Measurements from ENCODE around the gene TLL2. TPM values are rescaled to one million over a fixed set of nuclear protein-coding genes. Genes with fewer than 3 reads are reported as not detected.

The TLL2 gene
- total and polyA plus RNA-seq, 2 experiments from 2014 or later = 2.6 to 3.0 TPM

DNA sequence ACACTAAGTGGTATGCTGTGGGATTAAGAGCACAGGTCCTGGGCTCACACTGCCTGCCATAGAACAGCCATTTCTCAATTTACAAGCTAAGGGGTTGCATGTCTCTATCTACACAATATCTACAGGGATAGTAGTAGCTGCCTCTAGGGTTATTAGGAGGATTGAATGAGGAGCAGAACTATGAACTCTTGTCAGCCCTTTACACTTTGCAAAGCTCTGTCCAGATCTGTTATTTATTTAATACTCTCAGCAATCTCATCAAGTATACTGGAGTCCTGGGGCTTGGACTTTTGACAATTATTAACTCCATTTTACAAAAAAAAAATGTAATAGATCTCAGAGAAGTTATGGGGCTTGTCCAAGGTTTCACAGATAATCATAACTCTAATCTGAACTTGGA is 161.7 kb downstream of the TLL2 start:
- H3K4me1 ChIP-seq (ENCODE audit: insufficient read depth) = no peaks in the 10 kb centered on the region
- DNase-seq (ENCODE audit: low spot score) (no peak), ATAC-seq (no peak)
- no peaks in the 10 kb centered on the region for H4K20me1 ChIP-seq (replicated peaks; ENCODE audit: insufficient read depth)
- no peak overlapping the region for H3K27ac ChIP-seq (ENCODE audit: low read depth)
- H2AFZ ChIP-seq = peak overlapping the region; percentile 5; the same call in 1 of the 2 replicates
- no peaks in the 10 kb centered on the region for H3K36me3 ChIP-seq (ENCODE audit: insufficient read depth)
- H3K27me3 ChIP-seq (ENCODE audit: insufficient read depth) = no peaks in the 10 kb centered on the region
- H3K9me3 Mint-ChIP-seq = peaks cover 8% of the 10 kb centered on the region; the same call in 2 of the 3 replicates
- H3K79me2 ChIP-seq (replicated peaks; ENCODE audit: insufficient read depth) = no peaks in the 10 kb centered on the region
- no peak overlapping the region for H3K4me3 ChIP-seq
- no peaks in the 10 kb centered on the region for H3F3A ChIP-seq (replicated peaks; ENCODE audit: low read depth)
- TF ChIP-seq, protein P1, sequence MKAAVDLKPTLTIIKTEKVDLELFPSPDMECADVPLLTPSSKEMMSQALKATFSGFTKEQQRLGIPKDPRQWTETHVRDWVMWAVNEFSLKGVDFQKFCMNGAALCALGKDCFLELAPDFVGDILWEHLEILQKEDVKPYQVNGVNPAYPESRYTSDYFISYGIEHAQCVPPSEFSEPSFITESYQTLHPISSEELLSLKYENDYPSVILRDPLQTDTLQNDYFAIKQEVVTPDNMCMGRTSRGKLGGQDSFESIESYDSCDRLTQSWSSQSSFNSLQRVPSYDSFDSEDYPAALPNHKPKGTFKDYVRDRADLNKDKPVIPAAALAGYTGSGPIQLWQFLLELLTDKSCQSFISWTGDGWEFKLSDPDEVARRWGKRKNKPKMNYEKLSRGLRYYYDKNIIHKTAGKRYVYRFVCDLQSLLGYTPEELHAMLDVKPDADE (IDR thresholded peaks at IDR 0.05) = no peak
- TF ChIP-seq POLR2AphosphoS5 (IDR thresholded peaks at IDR 0.05; ENCODE audit: low read depth) = no peak
- TF ChIP-seq JUNB (IDR thresholded peaks at IDR 0.05; ENCODE audit: unreplicated experiment) = no peak
- no peak for TF ChIP-seq ZNF331 (CRISPR knock-in tag; IDR thresholded peaks at IDR 0.05; ENCODE audit: low read depth)
- TF ChIP-seq, protein P2, sequence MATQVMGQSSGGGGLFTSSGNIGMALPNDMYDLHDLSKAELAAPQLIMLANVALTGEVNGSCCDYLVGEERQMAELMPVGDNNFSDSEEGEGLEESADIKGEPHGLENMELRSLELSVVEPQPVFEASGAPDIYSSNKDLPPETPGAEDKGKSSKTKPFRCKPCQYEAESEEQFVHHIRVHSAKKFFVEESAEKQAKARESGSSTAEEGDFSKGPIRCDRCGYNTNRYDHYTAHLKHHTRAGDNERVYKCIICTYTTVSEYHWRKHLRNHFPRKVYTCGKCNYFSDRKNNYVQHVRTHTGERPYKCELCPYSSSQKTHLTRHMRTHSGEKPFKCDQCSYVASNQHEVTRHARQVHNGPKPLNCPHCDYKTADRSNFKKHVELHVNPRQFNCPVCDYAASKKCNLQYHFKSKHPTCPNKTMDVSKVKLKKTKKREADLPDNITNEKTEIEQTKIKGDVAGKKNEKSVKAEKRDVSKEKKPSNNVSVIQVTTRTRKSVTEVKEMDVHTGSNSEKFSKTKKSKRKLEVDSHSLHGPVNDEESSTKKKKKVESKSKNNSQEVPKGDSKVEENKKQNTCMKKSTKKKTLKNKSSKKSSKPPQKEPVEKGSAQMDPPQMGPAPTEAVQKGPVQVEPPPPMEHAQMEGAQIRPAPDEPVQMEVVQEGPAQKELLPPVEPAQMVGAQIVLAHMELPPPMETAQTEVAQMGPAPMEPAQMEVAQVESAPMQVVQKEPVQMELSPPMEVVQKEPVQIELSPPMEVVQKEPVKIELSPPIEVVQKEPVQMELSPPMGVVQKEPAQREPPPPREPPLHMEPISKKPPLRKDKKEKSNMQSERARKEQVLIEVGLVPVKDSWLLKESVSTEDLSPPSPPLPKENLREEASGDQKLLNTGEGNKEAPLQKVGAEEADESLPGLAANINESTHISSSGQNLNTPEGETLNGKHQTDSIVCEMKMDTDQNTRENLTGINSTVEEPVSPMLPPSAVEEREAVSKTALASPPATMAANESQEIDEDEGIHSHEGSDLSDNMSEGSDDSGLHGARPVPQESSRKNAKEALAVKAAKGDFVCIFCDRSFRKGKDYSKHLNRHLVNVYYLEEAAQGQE (IDR thresholded peaks at IDR 0.05; ENCODE audit: unreplicated experiment) = no peak
- TF ChIP-seq EZH2 (IDR thresholded peaks at IDR 0.05; ENCODE audit: low read depth, unreplicated experiment) = no peak
- no peak overlapping the region for H3K4me2 ChIP-seq
- H3K4me1 Mint-ChIP-seq = peaks cover 18% of the 10 kb centered on the region
- peaks cover 10% of the 10 kb centered on the region for H3K27me3 Mint-ChIP-seq (ENCODE audit: insufficient read depth, low read depth, poor library complexity)
- no peak overlapping the region for H3K27ac Mint-ChIP-seq
- peaks cover 10% of the 10 kb centered on the region; the same call in 2 of the 3 replicates for H3K36me3 Mint-ChIP-seq (ENCODE audit: low read depth)
- no peak overlapping the region for H3K4me3 Mint-ChIP-seq
- peaks cover 9% of the 10 kb centered on the region for H3K9me2 ChIP-seq (ENCODE audit: insufficient read depth)

DNA sequence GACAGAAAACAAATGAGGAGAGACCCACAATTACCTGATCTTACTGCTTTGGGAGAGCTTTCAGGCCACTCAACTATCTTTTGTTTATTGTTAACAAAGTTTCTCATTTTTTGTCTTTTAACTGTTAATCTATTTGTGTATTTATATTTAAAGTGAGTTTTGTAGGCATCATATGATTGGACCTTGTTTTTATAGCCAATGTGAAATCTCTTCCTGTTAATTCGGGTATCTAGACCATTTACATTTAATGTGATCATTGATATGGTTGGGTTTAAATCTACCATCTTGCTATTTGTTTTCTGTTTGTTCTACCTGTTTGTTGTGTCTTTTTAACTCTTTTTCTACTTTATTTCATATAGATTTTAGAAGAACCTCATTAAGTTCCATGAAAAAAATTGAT is 167.4 kb downstream of the TLL2 start:
- H3K27me3 Mint-ChIP-seq (ENCODE audit: insufficient read depth, low read depth, poor library complexity) = peaks cover 12% of the 10 kb centered on the region
- H3K4me3 Mint-ChIP-seq = no peak overlapping the region
- no peak overlapping the region for H3K4me2 ChIP-seq
- H3K9me2 ChIP-seq (ENCODE audit: insufficient read depth) = peaks cover 10% of the 10 kb centered on the region
- DNase-seq (ENCODE audit: low spot score) (no peak), ATAC-seq (no peak)
- peaks cover 24% of the 10 kb centered on the region for H3K9me3 Mint-ChIP-seq
- no peak overlapping the region for H2AFZ ChIP-seq
- no peaks in the 10 kb centered on the region for H3K27me3 ChIP-seq (ENCODE audit: insufficient read depth)
- no peaks in the 10 kb centered on the region for H3K79me2 ChIP-seq (replicated peaks; ENCODE audit: insufficient read depth)
- no peaks in the 10 kb centered on the region for H3F3A ChIP-seq (replicated peaks; ENCODE audit: low read depth)
- no peak overlapping the region; the same call in 1 of the 2 replicates for H3K27ac Mint-ChIP-seq
- H3K36me3 ChIP-seq (ENCODE audit: insufficient read depth) = no peaks in the 10 kb centered on the region
- H3K4me1 Mint-ChIP-seq = peaks cover 24% of the 10 kb centered on the region
- H3K4me1 ChIP-seq (ENCODE audit: insufficient read depth) = peaks cover 6% of the 10 kb centered on the region; the same call in 1 of the 2 replicates
- no peaks in the 10 kb centered on the region for H4K20me1 ChIP-seq (replicated peaks; ENCODE audit: insufficient read depth)
- H3K27ac ChIP-seq (ENCODE audit: low read depth) = no peak overlapping the region
- peaks cover 35% of the 10 kb centered on the region for H3K36me3 Mint-ChIP-seq (ENCODE audit: low read depth)
- H3K4me3 ChIP-seq = no peak overlapping the region
- TF ChIP-seq, protein P1 (IDR thresholded peaks at IDR 0.05) = no peak
- TF ChIP-seq EZH2 (IDR thresholded peaks at IDR 0.05; ENCODE audit: low read depth, unreplicated experiment) (no peak), CREB1 (CRISPR knock-in tag; IDR thresholded peaks at IDR 0.05; ENCODE audit: low read depth) (no peak), NANOG (IDR thresholded peaks at IDR 0.05; ENCODE audit: borderline replicate concordance) (no peak), JUNB (IDR thresholded peaks at IDR 0.05; ENCODE audit: unreplicated experiment) (no peak)
- TF ChIP-seq, protein P3, sequence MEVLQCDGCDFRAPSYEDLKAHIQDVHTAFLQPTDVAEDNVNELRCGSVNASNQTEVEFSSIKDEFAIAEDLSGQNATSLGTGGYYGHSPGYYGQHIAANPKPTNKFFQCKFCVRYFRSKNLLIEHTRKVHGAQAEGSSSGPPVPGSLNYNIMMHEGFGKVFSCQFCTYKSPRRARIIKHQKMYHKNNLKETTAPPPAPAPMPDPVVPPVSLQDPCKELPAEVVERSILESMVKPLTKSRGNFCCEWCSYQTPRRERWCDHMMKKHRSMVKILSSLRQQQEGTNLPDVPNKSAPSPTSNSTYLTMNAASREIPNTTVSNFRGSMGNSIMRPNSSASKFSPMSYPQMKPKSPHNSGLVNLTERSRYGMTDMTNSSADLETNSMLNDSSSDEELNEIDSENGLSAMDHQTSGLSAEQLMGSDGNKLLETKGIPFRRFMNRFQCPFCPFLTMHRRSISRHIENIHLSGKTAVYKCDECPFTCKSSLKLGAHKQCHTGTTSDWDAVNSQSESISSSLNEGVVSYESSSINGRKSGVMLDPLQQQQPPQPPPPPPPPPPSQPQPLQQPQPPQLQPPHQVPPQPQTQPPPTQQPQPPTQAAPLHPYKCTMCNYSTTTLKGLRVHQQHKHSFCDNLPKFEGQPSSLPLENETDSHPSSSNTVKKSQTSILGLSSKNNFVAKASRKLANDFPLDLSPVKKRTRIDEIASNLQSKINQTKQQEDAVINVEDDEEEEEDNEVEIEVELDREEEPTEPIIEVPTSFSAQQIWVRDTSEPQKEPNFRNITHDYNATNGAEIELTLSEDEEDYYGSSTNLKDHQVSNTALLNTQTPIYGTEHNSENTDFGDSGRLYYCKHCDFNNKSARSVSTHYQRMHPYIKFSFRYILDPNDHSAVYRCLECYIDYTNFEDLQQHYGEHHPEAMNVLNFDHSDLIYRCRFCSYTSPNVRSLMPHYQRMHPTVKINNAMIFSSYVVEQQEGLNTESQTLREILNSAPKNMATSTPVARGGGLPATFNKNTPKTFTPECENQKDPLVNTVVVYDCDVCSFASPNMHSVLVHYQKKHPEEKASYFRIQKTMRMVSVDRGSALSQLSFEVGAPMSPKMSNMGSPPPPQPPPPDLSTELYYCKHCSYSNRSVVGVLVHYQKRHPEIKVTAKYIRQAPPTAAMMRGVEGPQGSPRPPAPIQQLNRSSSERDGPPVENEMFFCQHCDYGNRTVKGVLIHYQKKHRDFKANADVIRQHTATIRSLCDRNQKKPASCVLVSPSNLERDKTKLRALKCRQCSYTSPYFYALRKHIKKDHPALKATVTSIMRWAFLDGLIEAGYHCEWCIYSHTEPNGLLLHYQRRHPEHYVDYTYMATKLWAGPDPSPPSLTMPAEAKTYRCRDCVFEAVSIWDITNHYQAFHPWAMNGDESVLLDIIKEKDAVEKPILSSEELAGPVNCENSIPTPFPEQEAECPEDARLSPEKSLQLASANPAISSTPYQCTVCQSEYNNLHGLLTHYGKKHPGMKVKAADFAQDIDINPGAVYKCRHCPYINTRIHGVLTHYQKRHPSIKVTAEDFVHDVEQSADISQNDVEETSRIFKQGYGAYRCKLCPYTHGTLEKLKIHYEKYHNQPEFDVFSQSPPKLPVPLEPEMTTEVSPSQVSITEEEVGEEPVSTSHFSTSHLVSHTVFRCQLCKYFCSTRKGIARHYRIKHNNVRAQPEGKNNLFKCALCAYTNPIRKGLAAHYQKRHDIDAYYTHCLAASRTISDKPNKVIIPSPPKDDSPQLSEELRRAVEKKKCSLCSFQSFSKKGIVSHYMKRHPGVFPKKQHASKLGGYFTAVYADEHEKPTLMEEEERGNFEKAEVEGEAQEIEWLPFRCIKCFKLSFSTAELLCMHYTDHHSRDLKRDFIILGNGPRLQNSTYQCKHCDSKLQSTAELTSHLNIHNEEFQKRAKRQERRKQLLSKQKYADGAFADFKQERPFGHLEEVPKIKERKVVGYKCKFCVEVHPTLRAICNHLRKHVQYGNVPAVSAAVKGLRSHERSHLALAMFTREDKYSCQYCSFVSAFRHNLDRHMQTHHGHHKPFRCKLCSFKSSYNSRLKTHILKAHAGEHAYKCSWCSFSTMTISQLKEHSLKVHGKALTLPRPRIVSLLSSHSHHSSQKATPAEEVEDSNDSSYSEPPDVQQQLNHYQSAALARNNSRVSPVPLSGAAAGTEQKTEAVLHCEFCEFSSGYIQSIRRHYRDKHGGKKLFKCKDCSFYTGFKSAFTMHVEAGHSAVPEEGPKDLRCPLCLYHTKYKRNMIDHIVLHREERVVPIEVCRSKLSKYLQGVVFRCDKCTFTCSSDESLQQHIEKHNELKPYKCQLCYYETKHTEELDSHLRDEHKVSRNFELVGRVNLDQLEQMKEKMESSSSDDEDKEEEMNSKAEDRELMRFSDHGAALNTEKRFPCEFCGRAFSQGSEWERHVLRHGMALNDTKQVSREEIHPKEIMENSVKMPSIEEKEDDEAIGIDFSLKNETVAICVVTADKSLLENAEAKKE (CRISPR knock-in tag; IDR thresholded peaks at IDR 0.05) = no peak
